Measurements from ENCODE around the gene SMAD7. TPM values are rescaled to one million over a fixed set of nuclear protein-coding genes. Genes with fewer than 3 reads are reported as not detected.
A peak's percentile ranks its signal among the peaks of the same experiment; 100 is the strongest.

SMAD7 gene
- polyA plus RNA-seq, 3 donors from 2014 or later: 10.1 to 17.4 (median 12.3) TPM

- H3K27ac Mint-ChIP-seq: peak overlapping the region; percentile 97 to 99 (median 98)
- peak overlapping the region; percentile 96 to 99 (median 98) for H3K4me3 Mint-ChIP-seq
- peaks cover 17 to 23% (median 20%) of the 10 kb centered on the region in 3 donors for H3K36me3 Mint-ChIP-seq
- peaks cover 27 to 31% of the 10 kb centered on the region in 2 donors for H3K4me1 Mint-ChIP-seq
- H3K9me3 Mint-ChIP-seq: no peaks in the 10 kb centered on the region
- H3K27me3 Mint-ChIP-seq (ENCODE audit: low read depth in 3 of 3): peaks cover 39 to 42% (median 39%) of the 10 kb centered on the region in 3 donors
- DNase-seq: peak; percentile 83 to 87 (median 85)
Observed at GRCh38 chr18:48951448-48952286, 902 bp upstream of the SMAD7 start.

DNA sequence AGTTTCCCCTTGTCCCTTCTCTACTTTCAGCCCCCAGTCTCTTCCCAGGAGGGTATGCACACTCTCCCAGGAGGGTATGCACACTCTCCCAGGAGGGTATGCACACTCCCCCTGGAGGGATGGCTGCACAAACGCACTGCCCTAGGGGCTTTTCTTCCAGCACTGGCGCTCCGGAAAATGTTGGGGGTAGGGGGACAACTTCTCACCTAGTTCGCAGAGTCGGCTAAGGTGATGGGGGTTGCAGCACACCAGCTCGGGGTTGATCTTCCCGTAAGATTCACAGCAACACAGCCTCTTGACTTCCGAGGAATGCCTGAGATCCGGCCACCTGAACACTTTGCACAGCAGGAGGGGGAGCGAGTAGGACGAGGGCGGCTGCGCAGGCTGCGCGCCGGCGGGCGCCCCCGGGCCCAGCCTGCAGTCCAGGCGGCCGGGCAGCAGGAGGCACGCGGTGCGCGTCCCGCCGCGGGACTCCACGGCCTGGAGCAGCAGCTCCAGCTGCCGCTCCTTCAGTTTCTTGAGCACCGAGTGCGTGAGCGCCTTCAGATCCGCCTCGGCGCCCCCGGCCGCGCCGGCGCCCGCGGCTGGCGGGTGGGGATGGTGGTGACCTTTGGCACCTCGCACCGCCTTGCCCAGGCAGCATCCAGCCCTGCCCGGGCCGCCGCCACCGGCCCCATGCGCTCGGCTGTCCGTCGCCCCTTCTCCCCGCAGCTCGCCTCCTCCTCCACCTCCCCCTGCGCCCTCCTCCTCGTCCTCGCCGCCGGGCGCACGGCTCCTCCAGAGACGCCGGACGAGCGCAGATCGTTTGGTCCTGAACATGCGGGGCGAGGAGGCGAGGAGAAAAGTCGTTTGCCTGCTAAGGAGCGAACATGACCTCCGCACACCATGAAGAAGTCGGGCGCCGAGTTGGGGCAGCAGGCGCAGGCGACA is 894 bp downstream of the SMAD7 start:
- Mint-ChIP-seq H3K27ac (peak overlapping the region; percentile 92 to 99 (median 98)), H3K36me3 (peaks cover 17 to 36% (median 20%) of the 10 kb centered on the region in 3 donors), H3K27me3 (ENCODE audit: low read depth in 3 of 3) (peaks cover 39 to 49% (median 47%) of the 10 kb centered on the region in 3 donors), H3K9me3 (no peaks in the 10 kb centered on the region), H3K4me1 (peaks cover 36 to 38% of the 10 kb centered on the region in 2 donors), H3K4me3 (peak overlapping the region; percentile 97 to 99 (median 99))
- DNase-seq: peak in 2 of 3 donors; percentile 40 to 45

- Mint-ChIP-seq H3K4me1 (peaks cover 44 to 45% of the 10 kb centered on the region in 2 donors), H3K36me3 (peaks cover 17 to 42% (median 24%) of the 10 kb centered on the region in 3 donors), H3K27me3 (ENCODE audit: low read depth in 3 of 3) (peaks cover 39 to 53% (median 47%) of the 10 kb centered on the region in 3 donors), H3K4me3 (peak overlapping the region; percentile 97 to 99 (median 99)), H3K27ac (peak overlapping the region; percentile 92 to 99 (median 98)), H3K9me3 (no peaks in the 10 kb centered on the region)
- peak; percentile 69 to 74 (median 71) for DNase-seq
Observed at GRCh38 chr18:48949050-48949605, 1.6 kb downstream of the SMAD7 start.

GRCh38 chr18:48948112-48949049 is 2.4 kb downstream of the SMAD7 start:
- Mint-ChIP-seq H3K4me3 (peak overlapping the region; percentile 97 to 99 (median 99)), H3K27me3 (ENCODE audit: low read depth in 3 of 3) (peaks cover 41 to 54% (median 47%) of the 10 kb centered on the region in 3 donors), H3K4me1 (peaks cover 51 to 53% of the 10 kb centered on the region in 2 donors), H3K27ac (peak overlapping the region; percentile 92 to 99 (median 98)), H3K9me3 (no peaks in the 10 kb centered on the region), H3K36me3 (peaks cover 20 to 48% (median 29%) of the 10 kb centered on the region in 3 donors)
- peak; percentile 72 to 76 (median 75) for DNase-seq

DNA sequence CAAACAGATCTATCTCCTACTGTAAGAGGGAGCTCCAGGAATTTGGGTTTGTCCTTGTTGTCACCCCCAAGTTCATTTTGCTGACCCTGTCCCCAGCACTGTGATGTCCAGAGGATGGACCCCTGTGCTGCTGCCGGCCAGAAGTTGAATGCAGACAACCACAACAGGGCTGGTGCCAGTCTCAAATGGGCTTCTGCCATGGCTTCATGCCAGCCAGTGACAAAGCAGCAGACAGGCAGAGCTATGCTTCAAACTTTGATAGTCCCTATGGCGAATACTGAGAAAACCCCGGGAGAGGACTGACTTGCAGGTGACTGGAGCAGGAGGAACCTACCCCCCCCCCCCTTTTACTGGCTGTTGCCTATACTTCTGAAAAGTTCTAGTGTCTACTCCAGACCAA is 3.2 kb downstream of the SMAD7 start:
- Mint-ChIP-seq H3K4me1 (peaks cover 59 to 60% of the 10 kb centered on the region in 2 donors), H3K36me3 (peaks cover 20 to 51% (median 34%) of the 10 kb centered on the region in 3 donors), H3K27ac (peak overlapping the region; percentile 92 to 98 (median 95)), H3K4me3 (peak overlapping the region; percentile 97 to 99 (median 99)), H3K27me3 (ENCODE audit: low read depth in 3 of 3) (peaks cover 41 to 50% (median 42%) of the 10 kb centered on the region in 3 donors), H3K9me3 (no peaks in the 10 kb centered on the region)
- DNase-seq: no peak

DNA sequence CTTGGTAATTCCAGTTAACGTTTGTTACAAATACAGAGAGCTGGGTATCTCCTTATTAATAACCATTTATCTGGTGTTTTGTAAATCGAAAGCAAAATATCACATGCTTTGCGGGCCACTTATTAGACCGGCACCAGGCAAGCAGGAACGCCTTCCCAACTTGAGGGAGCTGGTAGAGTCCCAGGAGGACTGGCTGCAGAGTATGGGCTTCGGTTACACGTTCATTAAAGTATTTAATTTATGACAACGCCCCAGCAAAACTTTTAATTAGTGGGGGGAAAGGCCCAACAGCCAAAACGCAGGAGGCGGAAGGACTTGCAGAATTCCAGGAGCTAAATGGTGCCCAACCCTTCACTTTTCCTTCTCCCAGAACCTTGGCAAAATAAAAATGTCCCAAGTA is 3.7 kb downstream of the SMAD7 start:
- DNase-seq: no peak
- peaks cover 36 to 49% (median 38%) of the 10 kb centered on the region in 3 donors for H3K27me3 Mint-ChIP-seq (ENCODE audit: low read depth in 3 of 3)
- H3K36me3 Mint-ChIP-seq: peaks cover 20 to 56% (median 34%) of the 10 kb centered on the region in 3 donors
- peak overlapping the region; percentile 92 to 98 (median 95) for H3K27ac Mint-ChIP-seq
- H3K4me1 Mint-ChIP-seq: peaks cover 64% of the 10 kb centered on the region in 2 donors
- no peaks in the 10 kb centered on the region for H3K9me3 Mint-ChIP-seq
- peak overlapping the region; percentile 97 to 99 (median 99) for H3K4me3 Mint-ChIP-seq

GRCh38 chr18:48946329-48946835 is 4.4 kb downstream of the SMAD7 start:
- peak overlapping the region; percentile 97 to 99 (median 99) for H3K4me3 Mint-ChIP-seq
- peaks cover 20 to 63% (median 37%) of the 10 kb centered on the region in 3 donors for H3K36me3 Mint-ChIP-seq
- peaks cover 71 to 72% of the 10 kb centered on the region in 2 donors for H3K4me1 Mint-ChIP-seq
- DNase-seq: no peak
- H3K27ac Mint-ChIP-seq: peak overlapping the region; percentile 82 to 100 (median 94)
- no peaks in the 10 kb centered on the region for H3K9me3 Mint-ChIP-seq
- peaks cover 39 to 55% (median 39%) of the 10 kb centered on the region in 3 donors for H3K27me3 Mint-ChIP-seq (ENCODE audit: low read depth in 3 of 3)

DNA sequence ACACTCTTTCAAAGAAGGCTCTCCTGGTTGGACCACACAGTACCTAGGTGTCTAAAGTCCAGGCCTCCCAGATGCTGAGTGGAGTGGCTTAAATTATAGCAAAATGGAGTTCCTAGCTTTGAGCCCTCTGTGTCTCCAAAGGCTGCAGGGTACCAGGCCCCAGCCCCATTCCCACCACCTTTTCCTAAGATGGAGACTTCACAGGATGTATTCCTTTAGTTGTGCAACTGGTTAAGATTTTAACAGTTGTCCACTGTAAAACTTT is 4.9 kb downstream of the SMAD7 start:
- H3K36me3 Mint-ChIP-seq: peaks cover 20 to 68% (median 37%) of the 10 kb centered on the region in 3 donors
- no peaks in the 10 kb centered on the region for H3K9me3 Mint-ChIP-seq
- DNase-seq: no peak
- peaks cover 76 to 77% of the 10 kb centered on the region in 2 donors for H3K4me1 Mint-ChIP-seq
- peak overlapping the region; percentile 85 to 99 (median 99) for H3K4me3 Mint-ChIP-seq
- peak overlapping the region; percentile 82 to 100 (median 94) for H3K27ac Mint-ChIP-seq
- H3K27me3 Mint-ChIP-seq (ENCODE audit: low read depth in 3 of 3): peaks cover 36 to 55% (median 38%) of the 10 kb centered on the region in 3 donors

- H3K36me3 Mint-ChIP-seq: peaks cover 20 to 67% (median 36%) of the 10 kb centered on the region in 3 donors
- peak overlapping the region; percentile 85 to 99 (median 99) for H3K4me3 Mint-ChIP-seq
- DNase-seq: no peak
- no peaks in the 10 kb centered on the region for H3K9me3 Mint-ChIP-seq
- H3K4me1 Mint-ChIP-seq: peaks cover 88 to 89% of the 10 kb centered on the region in 2 donors
- H3K27ac Mint-ChIP-seq: peak overlapping the region; percentile 87 to 100 (median 96)
- H3K27me3 Mint-ChIP-seq (ENCODE audit: low read depth in 3 of 3): peaks cover 34 to 56% (median 41%) of the 10 kb centered on the region in 3 donors
Observed at GRCh38 chr18:48944634-48945033, 6.1 kb downstream of the SMAD7 start.

- peak in 1 of 3 donors; percentile 47 for DNase-seq
Observed at GRCh38 chr18:48943736-48944527, 6.8 kb downstream of the SMAD7 start.

DNA sequence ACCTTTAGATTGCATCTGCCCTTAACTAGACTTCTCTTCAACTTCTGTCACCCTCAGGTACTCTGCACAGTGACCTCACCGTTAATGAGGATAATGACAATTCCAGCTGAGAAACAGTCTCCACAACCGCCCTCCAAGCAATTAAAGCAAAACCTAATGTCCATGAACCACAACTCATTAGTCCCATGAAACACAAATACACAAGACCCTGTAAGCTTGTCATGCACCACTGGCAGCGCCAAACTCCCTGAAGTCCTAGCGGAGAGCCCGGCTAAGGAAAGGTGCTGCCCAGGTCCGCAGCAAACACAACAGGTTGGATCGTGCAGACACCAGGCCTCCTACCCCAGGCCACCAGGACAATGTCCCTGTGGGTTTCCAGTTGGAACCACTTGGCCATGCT is 7.4 kb downstream of the SMAD7 start:
- Mint-ChIP-seq H3K27ac (peak overlapping the region; percentile 92 to 100 (median 98)), H3K9me3 (no peaks in the 10 kb centered on the region), H3K4me3 (peak overlapping the region; percentile 74 to 99 (median 99)), H3K36me3 (peaks cover 16 to 61% (median 35%) of the 10 kb centered on the region in 3 donors), H3K27me3 (ENCODE audit: low read depth in 3 of 3) (peaks cover 21 to 46% (median 32%) of the 10 kb centered on the region in 3 donors), H3K4me1 (peaks cover 99 to 100% of the 10 kb centered on the region in 2 donors)
- DNase-seq: no peak

More at GRCh38 chr18:48943736-48944527, 6.8 kb downstream of the SMAD7 start:
- no peaks in the 10 kb centered on the region for H3K9me3 Mint-ChIP-seq
- peaks cover 27 to 50% (median 37%) of the 10 kb centered on the region in 3 donors for H3K27me3 Mint-ChIP-seq (ENCODE audit: low read depth in 3 of 3)
- H3K4me3 Mint-ChIP-seq: peak overlapping the region; percentile 85 to 99 (median 99)
- H3K36me3 Mint-ChIP-seq: peaks cover 16 to 61% (median 36%) of the 10 kb centered on the region in 3 donors
- peak overlapping the region; percentile 87 to 100 (median 96) for H3K27ac Mint-ChIP-seq
- H3K4me1 Mint-ChIP-seq: peaks cover 93 to 96% of the 10 kb centered on the region in 2 donors

Data from immature natural killer cell (primary cell).